Upper lobe of left lung (tissue), 6 donors: Measurements from ENCODE around the gene RNF4. TPM values are rescaled to one million over a fixed set of nuclear protein-coding genes. Genes with fewer than 3 reads are reported as not detected.
"Not testable (repeated sequence)": the region's sequence is repeated elsewhere in the genome, so short reads cannot be mapped to it uniquely, and the experiment has no call there.

Experiments
- ATAC-seq, 2 donors: fragments of 200-7000 bp; cut with Tn5 transposase; one replicate each; pipeline ENCODE4 v1.9.1; 2022; ENCODE audit warnings: mild to moderate bottlenecking in 2 of 2, moderate library complexity in 2 of 2; ENCODE audit not compliant: low FRiP score in 2 of 2
- DNase-seq, 2 donors: peaks; one replicate each; pipeline ENCODE4 v3.0.0-alpha.2; 2019 to 2020
- H3K27ac ChIP-seq, 4 donors: fragments of 200-600 bp; sonication (generic); one replicate each; pipeline ENCODE4 v1.5.1; 2016 to 2019
- H3K27me3 ChIP-seq, 4 donors: fragments of 200-600 bp; sonication (generic); one replicate each; pipeline ENCODE4 v1.5.1; 2017 to 2019
- H3K36me3 ChIP-seq, 4 donors: fragments of 200-600 bp; sonication (generic); one replicate each; pipeline ENCODE4 v1.5.1; 2016 to 2019
- H3K4me1 ChIP-seq, 4 donors: fragments of 200-600 bp; sonication (generic); one replicate each; pipeline ENCODE4 v1.5.1; 2018 to 2019
- H3K4me3 ChIP-seq, 4 donors: fragments of 200-600 bp; sonication (generic); one replicate each; pipeline ENCODE4 v1.5.1; 2017 to 2019; ENCODE audit warnings: mild to moderate bottlenecking in 2 of 4, moderate library complexity in 1 of 4
- H3K9me3 ChIP-seq, 4 donors: fragments of 200-600 bp; sonication (generic); one replicate each; pipeline ENCODE4 v1.5.1; 2018 to 2019
- EP300 ChIP-seq, 4 donors: sonication (generic); formaldehyde crosslinking; IDR thresholded peaks; one replicate each; pipeline ENCODE4 v1.5.1; 2017; ENCODE audit warnings: antibody characterized with exemption in 4 of 4, control low read depth in 2 of 4
- POLR2A ChIP-seq, 4 donors: fragments of 450-650 bp; IDR thresholded peaks; one replicate each; pipeline ENCODE4 v1.5.1; 2016 to 2017; ENCODE audit warnings: antibody characterized with exemption in 4 of 4, mild to moderate bottlenecking in 2 of 4
- POLR2AphosphoS5 ChIP-seq, 2 donors: sonication (generic); formaldehyde crosslinking; IDR thresholded peaks; one replicate each; pipeline ENCODE4 v1.5.1; 2017; ENCODE audit warnings: antibody characterized with exemption in 2 of 2
- WGBS, 2 donors: methylation state at CpG; one replicate each; pipeline ENCODE4 v1.1.5; 2017 to 2018; 5-methylcytosine and 5-hydroxymethylcytosine counted together
- total RNA-seq, 6 donors: library from RNA; depleted of rRNA in 4 of 6; stranded (reverse); fragments of >200 nt in 4 of 6; gene quantifications; one replicate each; pipeline versions ENCODE4 v1.1.0 to v1.2.1, GENCODE V29; 2016 to 2021
- TF ChIP-seq, protein P1 (sequence below), 6 experiments: fragments of 450-650 bp in 4 of 6; fragments of 200-600 bp in 2 of 6; sonication (generic) in 2 of 6; IDR thresholded peaks; one replicate each; pipeline ENCODE4 v1.5.1; 2016 to 2019; ENCODE audit warnings: antibody characterized with exemption in 6 of 6
- donor health status: DM: no; HTN: no; CAD: no; lungs with moderate emphysema.
- donor health status: DM: no; HTN: yes; CAD: no; lungs with severe emphysema.

RNF4 gene
- total RNA-seq, 6 donors from 2014 or later = 28.0 to 48.5 (median 43.3) TPM

DNA sequence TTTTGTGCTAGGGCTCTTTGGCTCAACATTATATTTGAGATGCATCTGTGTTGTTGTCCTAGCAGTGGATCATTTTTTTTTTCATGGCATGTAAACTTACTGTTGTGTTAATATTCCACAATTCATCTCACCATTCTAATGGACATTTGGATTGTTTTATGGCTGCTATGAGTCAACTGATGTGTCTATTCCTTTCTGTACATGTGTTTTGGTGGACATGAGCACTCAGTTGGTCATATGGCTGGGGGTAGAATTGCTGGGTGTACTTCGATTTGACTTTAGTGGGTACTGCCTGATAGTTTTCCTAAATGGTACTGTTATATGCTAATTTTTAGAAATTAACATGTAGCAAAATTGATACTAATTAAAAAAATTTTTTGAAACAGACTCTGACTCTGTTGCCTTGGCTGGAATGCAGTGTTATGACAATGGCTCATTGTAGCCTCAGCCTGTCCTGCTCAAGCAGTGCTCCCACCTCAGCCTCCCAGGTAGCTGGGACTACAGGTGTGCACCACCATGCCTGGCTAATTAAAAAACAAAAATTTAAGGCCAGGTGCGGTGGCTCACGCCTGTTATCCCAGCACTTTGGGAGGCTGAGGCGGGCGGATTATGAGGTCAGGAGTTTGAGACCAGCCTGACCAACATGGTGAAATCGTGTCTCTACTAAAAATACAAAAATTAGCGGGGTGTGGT, 76.6 kb downstream of the RNF4 start:
- ATAC-seq (no peak), DNase-seq (no peak)
- Histone ChIP-seq H3K4me1 (peaks cover 0 to 16% (median 2%) of the 10 kb centered on the region in 4 donors), H3K36me3 (no peaks in the 10 kb centered on the region), H3K27ac (no peak overlapping the region), H3K9me3 (no peaks in the 10 kb centered on the region), H3K27me3 (no peaks in the 10 kb centered on the region), H3K4me3 (no peak overlapping the region)
- no peak for TF ChIP-seq POLR2A (IDR thresholded peaks at IDR 0.05)
- WGBS, 2 donors = 97% methylated on average over 7 of the region's 7 CpGs

DNA sequence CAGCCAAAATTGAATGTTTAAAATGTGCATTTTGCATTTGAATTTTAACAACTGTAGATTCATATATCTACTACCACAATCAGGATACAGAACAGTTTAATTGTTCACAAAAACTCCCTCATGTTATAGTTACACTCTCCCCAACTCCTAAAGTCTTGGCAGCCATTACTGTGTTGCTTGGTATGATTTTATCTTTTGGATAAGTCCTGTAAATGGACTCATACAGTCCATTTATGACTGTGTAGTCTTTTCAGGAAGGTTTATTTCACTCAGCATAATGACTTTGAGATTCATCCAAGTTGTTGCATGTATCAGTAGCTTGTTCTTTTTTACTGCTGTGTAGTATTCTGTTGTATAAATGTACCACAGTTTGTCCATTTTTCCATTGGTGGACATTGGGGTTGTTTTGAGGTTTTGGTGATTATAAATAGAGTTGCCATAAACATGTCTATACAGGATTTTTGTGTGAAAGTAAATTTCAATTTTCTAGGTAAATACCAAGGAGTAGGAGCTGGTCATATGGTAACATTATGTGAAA, 77.4 kb downstream of the RNF4 start:
- Histone ChIP-seq H3K27me3 (no peaks in the 10 kb centered on the region), H3K4me1 (peaks cover 0 to 16% (median 2%) of the 10 kb centered on the region in 4 donors), H3K36me3 (no peaks in the 10 kb centered on the region), H3K4me3 (no peak overlapping the region), H3K9me3 (no peaks in the 10 kb centered on the region), H3K27ac (no peak overlapping the region)
- TF ChIP-seq EP300 (IDR thresholded peaks at IDR 0.05) (no peak), POLR2AphosphoS5 (IDR thresholded peaks at IDR 0.05) (no peak), POLR2A (IDR thresholded peaks at IDR 0.05) (no peak)
- TF ChIP-seq, protein P1, sequence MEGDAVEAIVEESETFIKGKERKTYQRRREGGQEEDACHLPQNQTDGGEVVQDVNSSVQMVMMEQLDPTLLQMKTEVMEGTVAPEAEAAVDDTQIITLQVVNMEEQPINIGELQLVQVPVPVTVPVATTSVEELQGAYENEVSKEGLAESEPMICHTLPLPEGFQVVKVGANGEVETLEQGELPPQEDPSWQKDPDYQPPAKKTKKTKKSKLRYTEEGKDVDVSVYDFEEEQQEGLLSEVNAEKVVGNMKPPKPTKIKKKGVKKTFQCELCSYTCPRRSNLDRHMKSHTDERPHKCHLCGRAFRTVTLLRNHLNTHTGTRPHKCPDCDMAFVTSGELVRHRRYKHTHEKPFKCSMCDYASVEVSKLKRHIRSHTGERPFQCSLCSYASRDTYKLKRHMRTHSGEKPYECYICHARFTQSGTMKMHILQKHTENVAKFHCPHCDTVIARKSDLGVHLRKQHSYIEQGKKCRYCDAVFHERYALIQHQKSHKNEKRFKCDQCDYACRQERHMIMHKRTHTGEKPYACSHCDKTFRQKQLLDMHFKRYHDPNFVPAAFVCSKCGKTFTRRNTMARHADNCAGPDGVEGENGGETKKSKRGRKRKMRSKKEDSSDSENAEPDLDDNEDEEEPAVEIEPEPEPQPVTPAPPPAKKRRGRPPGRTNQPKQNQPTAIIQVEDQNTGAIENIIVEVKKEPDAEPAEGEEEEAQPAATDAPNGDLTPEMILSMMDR (IDR thresholded peaks at IDR 0.05) = no peak
- no peak for DNase-seq
- ATAC-seq = no peak

DNA sequence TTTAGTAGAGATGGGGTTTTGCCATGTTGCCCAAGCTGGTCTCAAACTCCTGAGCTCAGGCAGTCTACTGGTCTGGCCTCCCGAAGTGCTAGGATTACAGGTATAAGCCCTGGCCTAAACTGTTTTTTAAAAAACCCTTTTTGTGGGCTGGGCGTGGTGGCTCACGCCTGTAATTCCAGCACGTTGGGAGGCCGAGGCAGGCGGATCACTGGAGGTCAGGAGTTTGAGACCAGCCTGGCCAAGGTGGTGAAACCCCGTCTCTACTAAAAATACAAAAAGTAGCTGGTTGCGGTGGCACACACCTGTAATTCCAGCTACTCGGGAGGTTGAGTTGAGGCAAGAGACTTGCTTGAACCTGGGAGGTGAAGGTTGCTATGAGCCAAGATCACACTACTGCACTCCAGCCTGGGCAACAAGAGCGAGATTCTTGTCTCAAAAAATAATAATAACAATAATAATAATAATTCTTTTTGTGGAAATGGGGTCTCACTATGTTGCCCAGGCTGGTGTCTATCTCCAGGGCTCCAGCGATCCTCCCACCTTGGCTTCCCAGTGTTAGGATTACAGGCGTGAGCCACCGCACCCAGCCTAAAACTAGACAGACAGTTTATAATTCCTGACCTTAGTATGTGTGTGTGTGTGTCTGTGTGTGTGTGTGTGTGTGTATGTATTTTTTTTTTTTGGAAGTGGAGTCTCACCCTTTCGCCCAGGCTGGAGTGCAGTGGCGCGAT, 78.2 kb downstream of the RNF4 start:
- WGBS, 2 donors = 95 to 97% methylated on average over 16 of the region's 16 CpGs
- H3K36me3 ChIP-seq, H3K4me3 ChIP-seq, DNase-seq, ATAC-seq, H3K9me3 ChIP-seq, H3K27ac ChIP-seq, H3K27me3 ChIP-seq: not testable (repeated sequence)
- peaks cover 0 to 16% (median 2%) of the 10 kb centered on the region in 4 donors for H3K4me1 ChIP-seq

DNA sequence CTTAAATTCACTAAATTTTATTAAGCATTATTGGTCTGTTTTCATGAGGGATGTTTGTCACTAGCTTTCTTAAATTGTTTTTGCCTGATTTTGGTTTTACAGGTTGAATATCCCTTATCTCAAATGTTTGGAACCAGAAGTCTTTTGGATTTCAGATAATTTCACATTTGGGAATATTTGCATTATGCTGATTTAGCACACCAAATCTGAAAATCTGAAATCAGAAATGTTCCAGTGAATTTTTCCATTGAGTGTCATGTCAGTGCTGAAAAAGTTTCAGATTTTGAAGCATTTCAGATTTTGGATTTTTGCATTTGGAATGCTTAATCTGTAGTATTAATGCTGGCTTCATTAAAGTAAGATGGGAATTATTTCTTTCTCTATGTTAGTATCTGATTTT, 82.2 kb downstream of the RNF4 start:
- DNase-seq (no peak), ATAC-seq (no peak)
- Histone ChIP-seq H3K36me3 (no peaks in the 10 kb centered on the region), H3K4me1 (peaks cover 0 to 4% (median 0%) of the 10 kb centered on the region in 4 donors), H3K4me3 (no peak overlapping the region), H3K27ac (no peak overlapping the region), H3K9me3 (no peaks in the 10 kb centered on the region), H3K27me3 (no peaks in the 10 kb centered on the region)
- no peak for TF ChIP-seq EP300 (IDR thresholded peaks at IDR 0.05)
- TF ChIP-seq, protein P1 (IDR thresholded peaks at IDR 0.05) = no peak
- TF ChIP-seq POLR2AphosphoS5 (IDR thresholded peaks at IDR 0.05) = no peak
- no peak for TF ChIP-seq POLR2A (IDR thresholded peaks at IDR 0.05)

DNA sequence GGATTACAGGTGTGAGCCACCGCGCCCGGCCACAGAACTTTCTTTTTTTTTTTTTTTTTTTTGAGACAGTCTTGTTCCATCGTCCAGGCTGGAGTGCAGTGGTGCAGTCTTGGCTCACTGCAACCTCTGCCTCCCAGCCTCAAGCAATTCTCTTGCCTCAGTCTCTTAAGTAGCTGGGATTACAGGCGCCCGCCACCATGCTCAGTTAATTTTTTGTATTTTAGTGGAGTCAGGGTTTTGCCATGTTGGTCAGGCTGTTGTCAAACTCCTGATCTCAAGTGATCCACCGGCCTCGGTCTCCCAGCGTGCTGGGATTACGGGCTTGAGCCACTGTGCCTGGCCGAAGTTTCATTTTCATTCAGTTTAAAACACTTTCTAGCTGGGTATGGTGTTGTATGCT, 83.9 kb downstream of the RNF4 start:
- WGBS, 2 donors = 97% methylated on average over 11 of the region's 11 CpGs
- Histone ChIP-seq H3K27me3 (no peaks in the 10 kb centered on the region), H3K4me1 (peaks cover 0 to 7% (median under 1%) of the 10 kb centered on the region in 4 donors), H3K36me3 (no peaks in the 10 kb centered on the region), H3K4me3 (no peak overlapping the region), H3K27ac (no peak overlapping the region), H3K9me3 (no peaks in the 10 kb centered on the region)
- ATAC-seq = no peak
- no peak for TF ChIP-seq EP300 (IDR thresholded peaks at IDR 0.05)
- no peak for TF ChIP-seq POLR2A (IDR thresholded peaks at IDR 0.05)
- no peak for TF ChIP-seq POLR2AphosphoS5 (IDR thresholded peaks at IDR 0.05)
- TF ChIP-seq, protein P1 (IDR thresholded peaks at IDR 0.05) = no peak
- DNase-seq = no peak
